Astrocyte (in vitro differentiated cells and primary cell): Measurements from ENCODE around the gene RSPH6A. TPM values are rescaled to one million over a fixed set of nuclear protein-coding genes. Genes with fewer than 3 reads are reported as not detected.

ENCODE experiments used
- DNase-seq: peaks from one replicate; pipeline ENCODE4 v3.0.0-alpha.2; 2010; ENCODE audit warnings: low read depth
- FAIRE-seq: peaks from 2 replicates; lab custom pipeline; 2011; peaks lifted over from hg19 to GRCh38; lab: Jason Lieb, UNC
- H2AFZ ChIP-seq: 2 replicates; pipeline ENCODE4 v1.6.0; 2012; ENCODE audit warnings: low read depth, low read length, inconsistent platforms
- H3K27ac ChIP-seq: 2 replicates; pipeline ENCODE4 v1.5.1; 2011; ENCODE audit warnings: low read depth, low read length, inconsistent platforms
- H3K27me3 ChIP-seq: 2 replicates; pipeline ENCODE4 v1.6.0; 2011; ENCODE audit warnings: low read length, inconsistent platforms; ENCODE audit not compliant: insufficient read depth
- H3K36me3 ChIP-seq: 2 replicates; pipeline ENCODE4 v1.5.1; 2011; ENCODE audit warnings: low read length, inconsistent platforms; ENCODE audit not compliant: insufficient read depth
- H3K4me1 ChIP-seq: 2 replicates; pipeline ENCODE4 v1.5.1; 2011; ENCODE audit warnings: low read length, inconsistent platforms; ENCODE audit not compliant: insufficient read depth
- H3K4me2 ChIP-seq: 2 replicates; pipeline ENCODE4 v1.6.0; 2012; ENCODE audit warnings: low read length, inconsistent platforms
- H3K4me3 ChIP-seq: 2 replicates; pipeline ENCODE4 v1.5.1; 2011; ENCODE audit warnings: low read depth, mild to moderate bottlenecking, low read length, inconsistent platforms; ENCODE audit not compliant: insufficient read depth
- H3K79me2 ChIP-seq: 2 replicates; pipeline ENCODE4 v1.6.0; 2012; ENCODE audit warnings: mild to moderate bottlenecking, low read length, inconsistent platforms; ENCODE audit not compliant: insufficient read depth
- H3K9ac ChIP-seq: 2 replicates; pipeline ENCODE4 v1.6.0; 2012; ENCODE audit warnings: mild to moderate bottlenecking, low read length, inconsistent platforms
- H3K9me3 ChIP-seq: 2 replicates; pipeline ENCODE4 v1.5.1; 2012; ENCODE audit warnings: low read depth, mild to moderate bottlenecking, low read length, inconsistent platforms; ENCODE audit not compliant: insufficient read depth
- H4K20me1 ChIP-seq: 2 replicates; pipeline ENCODE4 v1.6.0; 2012; ENCODE audit warnings: low read length, inconsistent platforms; ENCODE audit not compliant: insufficient read depth
- H3K27ac Mint-ChIP-seq: one replicate; pipeline ENCODE4 v1.8.0; 2021; ENCODE audit warnings: mild to moderate bottlenecking, mixed read lengths; ENCODE audit not compliant: unreplicated experiment
- H3K27me3 Mint-ChIP-seq: one replicate; pipeline ENCODE4 v1.8.0; 2021; ENCODE audit warnings: low read depth, mixed read lengths; ENCODE audit not compliant: unreplicated experiment
- H3K36me3 Mint-ChIP-seq: one replicate; pipeline ENCODE4 v1.8.0; 2021; ENCODE audit warnings: low read depth, mixed read lengths; ENCODE audit not compliant: unreplicated experiment
- H3K4me1 Mint-ChIP-seq: one replicate; pipeline ENCODE4 v1.8.0; 2021; ENCODE audit warnings: low read depth, mixed read lengths; ENCODE audit not compliant: unreplicated experiment
- H3K4me3 Mint-ChIP-seq: one replicate; pipeline ENCODE4 v1.8.0; 2021; ENCODE audit warnings: mild to moderate bottlenecking, moderate library complexity, mixed read lengths; ENCODE audit not compliant: unreplicated experiment
- H3K9me3 Mint-ChIP-seq: one replicate; pipeline ENCODE4 v1.8.0; 2021; ENCODE audit warnings: mild to moderate bottlenecking, mixed read lengths; ENCODE audit not compliant: unreplicated experiment
- CTCF ChIP-seq: IDR thresholded peaks from 2 replicates; pipeline ENCODE4 v1.5.1; 2011; ENCODE audit warnings: low read depth, mild to moderate bottlenecking, inconsistent platforms, low read length, moderate library complexity; ENCODE audit not compliant: insufficient read depth
- EZH2 ChIP-seq: IDR thresholded peaks from 2 replicates; pipeline ENCODE4 v1.6.1; 2012; ENCODE audit warnings: mild to moderate bottlenecking, low read length, inconsistent platforms; ENCODE audit not compliant: insufficient read depth
- total RNA-seq: library from RNA; stranded (reverse); gene quantifications from 2 replicates; pipeline ENCODE4 v1.2.1, GENCODE V29; 2021

Gene RSPH6A
- total RNA-seq, 1 donor from 2014 or later = 0.23 TPM

- H3K9me3 ChIP-seq = no peaks in the 10 kb centered on the region
- Mint-ChIP-seq H3K27me3 (peaks cover 2% of the 10 kb centered on the region), H3K4me1 (peaks cover 8% of the 10 kb centered on the region), H3K27ac (peak overlapping the region; percentile 93), H3K36me3 (no peaks in the 10 kb centered on the region), H3K4me3 (peak overlapping the region; percentile 72), H3K9me3 (no peaks in the 10 kb centered on the region)
- FAIRE-seq (no peak), DNase-seq (no peak)
- no peaks in the 10 kb centered on the region for H3K27me3 ChIP-seq
- peak overlapping the region; percentile 9 for H3K9ac ChIP-seq
- H3K27ac ChIP-seq = no peak overlapping the region
- no peak overlapping the region for H2AFZ ChIP-seq
- peaks cover 32% of the 10 kb centered on the region for H3K4me1 ChIP-seq
- H3K79me2 ChIP-seq = peaks cover 12% of the 10 kb centered on the region
- TF ChIP-seq CTCF (no peak), EZH2 (no peak)
- H3K4me3 ChIP-seq = no peak overlapping the region
- peak overlapping the region; percentile 19 for H3K4me2 ChIP-seq
- H3K36me3 ChIP-seq = no peaks in the 10 kb centered on the region
- peaks cover 3% of the 10 kb centered on the region for H4K20me1 ChIP-seq
These were observed 50.0 kb downstream of the RSPH6A start for GRCh38 chr19:45764945-45765701.

GRCh38 chr19:45764475-45764874 is 50.6 kb downstream of the RSPH6A start:
- Histone ChIP-seq H3K4me1 (peaks cover 27% of the 10 kb centered on the region), H3K79me2 (peaks cover 12% of the 10 kb centered on the region), H3K4me2 (peak overlapping the region; percentile 13), H4K20me1 (no peaks in the 10 kb centered on the region), H3K27ac (no peak overlapping the region), H3K4me3 (no peak overlapping the region), H3K9ac (peak overlapping the region; percentile 9), H3K9me3 (no peaks in the 10 kb centered on the region), H3K36me3 (no peaks in the 10 kb centered on the region), H2AFZ (no peak overlapping the region), H3K27me3 (no peaks in the 10 kb centered on the region)
- TF ChIP-seq EZH2 = no peak
- no peak for TF ChIP-seq CTCF
- Mint-ChIP-seq H3K4me1 (peaks cover 8% of the 10 kb centered on the region), H3K4me3 (peak overlapping the region; percentile 72), H3K36me3 (no peaks in the 10 kb centered on the region), H3K27me3 (peaks cover 3% of the 10 kb centered on the region), H3K9me3 (no peaks in the 10 kb centered on the region), H3K27ac (no peak overlapping the region)
- FAIRE-seq = no peak
- no peak for DNase-seq

GRCh38 chr19:45763691-45764294 is 51.3 kb downstream of the RSPH6A start:
- H3K79me2 ChIP-seq = peaks cover 12% of the 10 kb centered on the region
- DNase-seq (no peak), FAIRE-seq (no peak)
- no peaks in the 10 kb centered on the region for H3K9me3 Mint-ChIP-seq
- H3K9me3 ChIP-seq = no peaks in the 10 kb centered on the region
- H3K27me3 Mint-ChIP-seq = peaks cover 5% of the 10 kb centered on the region
- no peak overlapping the region for H3K27ac ChIP-seq
- no peak overlapping the region for H3K4me3 ChIP-seq
- no peaks in the 10 kb centered on the region for H3K36me3 ChIP-seq
- no peaks in the 10 kb centered on the region for H3K36me3 Mint-ChIP-seq
- no peak overlapping the region for H2AFZ ChIP-seq
- H3K4me3 Mint-ChIP-seq = no peak overlapping the region
- H3K4me1 Mint-ChIP-seq = peaks cover 8% of the 10 kb centered on the region
- TF ChIP-seq EZH2 = no peak
- no peak for TF ChIP-seq CTCF
- H3K9ac ChIP-seq = no peak overlapping the region
- H3K27ac Mint-ChIP-seq = peak overlapping the region; percentile 26
- no peak overlapping the region for H3K4me2 ChIP-seq
- no peaks in the 10 kb centered on the region for H4K20me1 ChIP-seq
- peaks cover 27% of the 10 kb centered on the region for H3K4me1 ChIP-seq
- H3K27me3 ChIP-seq = no peaks in the 10 kb centered on the region
